ENCODE results near the gene CMIP.

CMIP gene

GRCh38 chr16:81471882-81472281 is 27.3 kb downstream of the CMIP start:
- H3K4me3 ChIP-seq (ENCODE audit: low read length) = no peak overlapping the region
- no peak for DNase-seq (ENCODE audit: low read depth, low spot score)

GRCh38 chr16:81472391-81472790 is 27.8 kb downstream of the CMIP start:
- no peak for DNase-seq (ENCODE audit: low read depth, low spot score)
- H3K4me3 ChIP-seq (ENCODE audit: low read length) = no peak overlapping the region

GRCh38 chr16:81473066-81473488 is 28.5 kb downstream of the CMIP start:
- DNase-seq (ENCODE audit: low read depth, low spot score) = no peak
- H3K4me3 ChIP-seq (ENCODE audit: low read length) = no peak overlapping the region

- no peak overlapping the region for H3K4me3 ChIP-seq (ENCODE audit: low read length)
- no peak for DNase-seq (ENCODE audit: low read depth, low spot score)
Measured at GRCh38 chr16:81473558-81473957, 28.9 kb downstream of the CMIP start.

GRCh38 chr16:81473969-81474959 is 29.7 kb downstream of the CMIP start:
- H3K4me3 ChIP-seq (ENCODE audit: low read length) = no peak overlapping the region
- no peak for DNase-seq (ENCODE audit: low read depth, low spot score)

- no peak for DNase-seq (ENCODE audit: low read depth, low spot score)
- H3K4me3 ChIP-seq (ENCODE audit: low read length) = no peak overlapping the region
Measured at GRCh38 chr16:81477697-81478693, 33.4 kb downstream of the CMIP start.

DNA sequence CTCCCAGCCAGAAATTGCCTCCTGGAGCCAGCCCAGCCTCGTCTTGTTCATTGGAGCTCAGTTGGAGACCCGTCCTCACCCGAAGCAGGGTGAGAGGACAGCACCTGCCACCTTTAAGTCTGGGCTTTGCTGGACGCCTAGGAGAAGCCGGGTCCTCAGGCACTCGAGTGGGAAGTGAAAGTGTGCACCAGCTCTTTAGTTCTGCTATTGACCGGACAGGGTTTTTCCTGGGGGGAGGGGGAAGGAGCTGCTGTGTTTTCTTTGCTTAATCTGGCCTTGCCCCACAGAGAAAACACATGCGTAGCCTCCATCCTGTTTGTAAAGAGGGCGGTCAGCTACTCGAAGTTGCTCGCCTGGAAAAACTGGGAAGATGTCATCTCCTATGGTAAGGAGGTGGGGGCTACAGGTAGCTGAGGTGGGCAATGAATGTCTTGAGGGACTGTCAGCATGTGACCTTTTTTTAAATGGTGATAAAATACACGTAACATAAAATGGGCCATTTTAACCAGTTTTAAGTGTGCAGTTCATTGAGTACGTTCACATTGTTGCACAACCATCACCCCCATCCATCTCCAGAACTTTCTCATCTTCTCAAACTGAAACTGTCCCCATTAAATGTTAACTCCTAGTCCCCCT is 34.4 kb downstream of the CMIP start:
- DNase-seq (ENCODE audit: low read depth, low spot score) = no peak
- no peak overlapping the region for H3K4me3 ChIP-seq (ENCODE audit: low read length)

DNA sequence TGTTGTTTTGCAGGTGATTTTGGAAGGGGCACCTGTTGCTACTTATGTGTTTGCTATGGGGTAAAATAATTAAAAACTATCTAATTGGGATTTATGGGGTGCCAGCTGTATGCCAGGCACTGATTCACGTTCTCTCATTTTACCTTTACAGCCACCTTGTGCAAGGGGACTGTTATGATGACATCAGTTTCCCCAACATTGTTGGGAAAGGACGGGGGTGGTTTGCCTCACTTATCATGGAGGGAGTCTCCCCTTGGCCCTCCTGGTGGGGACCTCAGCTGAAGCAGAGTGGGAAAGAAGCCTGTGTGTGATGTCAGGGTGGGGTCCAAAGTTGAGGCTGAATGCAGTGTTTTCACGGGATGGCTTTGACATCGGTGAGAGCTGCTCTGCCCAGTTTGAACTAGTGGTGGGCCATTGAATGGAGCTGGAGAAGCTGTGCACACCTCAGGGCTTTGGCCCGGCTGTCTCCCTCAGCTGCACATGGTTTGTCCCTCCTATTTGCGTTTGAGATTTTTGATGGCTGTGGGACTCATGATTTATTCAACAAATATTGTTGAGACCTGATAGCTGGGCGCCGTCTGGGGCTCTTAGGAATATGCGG is 36.1 kb downstream of the CMIP start:
- H3K4me3 ChIP-seq (ENCODE audit: low read length) = no peak overlapping the region
- no peak for DNase-seq (ENCODE audit: low read depth, low spot score)

DNA sequence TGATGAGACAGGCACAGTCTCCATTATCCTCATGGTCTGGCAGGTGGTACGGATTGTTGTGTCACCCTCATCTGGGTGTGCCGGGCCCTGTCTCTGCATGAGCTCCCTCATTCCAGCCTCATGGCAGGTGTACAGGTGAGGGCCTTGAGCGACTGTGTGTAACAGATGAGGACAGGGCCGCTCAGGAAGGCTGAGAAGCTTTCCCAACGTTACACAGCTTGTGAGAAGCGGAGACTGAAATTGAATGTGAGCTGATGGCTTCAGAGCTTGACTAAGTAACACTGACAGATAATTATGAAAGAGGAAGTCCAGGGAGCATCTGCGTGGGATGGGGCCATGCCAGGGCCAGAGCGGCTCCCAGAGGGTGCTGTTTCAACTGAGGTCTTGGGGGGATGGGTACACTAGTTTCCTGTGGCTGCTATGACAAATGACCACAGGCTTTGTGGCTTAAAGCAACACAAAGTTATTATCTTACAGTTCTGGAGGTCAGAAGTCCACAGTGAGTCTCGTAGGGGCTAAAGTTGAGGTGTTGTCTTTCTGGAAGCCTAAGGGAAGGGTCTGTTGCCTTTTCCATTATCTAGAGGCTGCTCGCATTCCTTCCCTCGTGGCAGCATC is 36.7 kb downstream of the CMIP start:
- no peak for DNase-seq (ENCODE audit: low read depth, low spot score)
- no peak overlapping the region for H3K4me3 ChIP-seq (ENCODE audit: low read length)

DNA sequence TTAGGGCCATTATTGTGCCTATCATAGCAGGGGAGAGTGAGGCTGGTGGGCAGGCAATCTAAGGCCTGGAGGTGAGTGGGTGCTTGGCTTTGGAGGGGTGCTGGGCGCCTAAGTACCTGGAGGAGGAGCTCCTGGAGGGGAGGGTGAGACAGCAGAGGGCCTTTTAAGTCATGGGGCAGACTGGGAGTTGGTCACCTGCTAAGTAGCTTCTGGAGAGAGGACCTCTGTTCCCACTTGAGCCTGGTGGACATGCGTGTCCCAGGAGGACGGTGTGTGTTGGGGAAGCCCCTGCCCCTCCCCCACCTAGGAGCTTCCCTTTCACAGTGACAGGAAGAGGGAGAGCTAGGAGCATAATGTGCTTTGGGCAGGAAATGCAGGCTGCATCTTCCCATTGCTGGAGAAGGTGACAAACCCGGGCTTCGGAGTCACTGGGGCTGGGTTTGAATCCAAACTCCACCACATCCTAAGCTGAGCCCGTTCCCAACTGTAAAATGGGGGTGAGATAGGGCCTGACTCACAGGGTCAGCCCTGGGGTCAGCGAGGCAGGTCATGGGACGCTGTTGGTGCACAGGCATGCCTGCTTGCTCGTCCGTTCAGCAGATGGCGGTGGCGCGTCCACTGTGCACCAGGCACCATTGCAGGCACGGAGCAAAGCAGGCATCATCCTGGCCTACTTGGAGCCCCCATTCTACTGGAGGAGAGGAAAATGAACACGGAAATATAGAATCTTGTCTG is 37.9 kb downstream of the CMIP start:
- H3K4me3 ChIP-seq (ENCODE audit: low read length) = no peak overlapping the region
- no peak for DNase-seq (ENCODE audit: low read depth, low spot score)

DNA sequence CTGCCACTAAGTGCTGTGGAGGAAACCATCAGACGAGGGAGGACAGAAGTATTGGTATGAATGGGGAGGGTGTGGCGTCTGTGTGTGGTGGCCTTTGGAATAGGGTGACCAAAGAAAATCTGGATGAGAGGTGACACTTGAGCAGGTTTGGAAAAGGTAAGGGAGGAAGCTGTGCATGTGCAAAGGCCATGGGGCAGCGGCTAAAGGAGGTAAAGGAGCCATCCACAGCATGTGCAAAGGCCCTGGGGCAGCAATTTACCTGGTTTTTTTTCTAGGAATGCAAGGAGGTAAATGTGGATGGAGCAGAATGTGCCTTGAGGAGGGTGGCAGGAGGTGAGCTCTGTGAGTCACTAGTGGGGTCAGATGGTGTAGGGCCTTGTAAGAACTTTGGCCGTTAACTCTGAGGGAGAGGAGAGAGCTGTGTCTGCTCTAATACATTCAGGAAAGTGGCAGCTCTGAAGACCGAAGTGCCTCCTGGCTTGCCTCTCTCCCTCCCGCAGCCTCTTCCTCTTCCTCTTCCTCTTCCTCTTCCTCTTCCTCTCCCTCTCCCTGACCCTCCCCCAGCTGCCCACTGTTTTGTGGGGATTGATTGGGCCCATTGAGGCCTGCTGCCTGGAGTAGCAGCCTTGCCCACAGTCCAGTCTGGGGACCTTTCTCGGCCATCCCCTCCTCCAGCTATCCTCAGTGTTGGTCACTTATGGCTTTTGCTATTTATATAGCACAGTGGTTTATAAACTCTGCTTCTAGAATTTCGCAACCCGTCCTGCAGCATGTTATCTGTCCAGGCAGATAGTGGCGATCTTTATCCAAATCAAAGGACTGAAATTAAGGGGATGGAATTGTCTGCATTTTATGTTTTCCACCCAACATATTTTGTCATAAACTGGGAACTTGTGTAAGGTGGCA is 38.7 kb downstream of the CMIP start:
- no peak overlapping the region for H3K4me3 ChIP-seq (ENCODE audit: low read length)
- DNase-seq (ENCODE audit: low read depth, low spot score) = no peak

DNA sequence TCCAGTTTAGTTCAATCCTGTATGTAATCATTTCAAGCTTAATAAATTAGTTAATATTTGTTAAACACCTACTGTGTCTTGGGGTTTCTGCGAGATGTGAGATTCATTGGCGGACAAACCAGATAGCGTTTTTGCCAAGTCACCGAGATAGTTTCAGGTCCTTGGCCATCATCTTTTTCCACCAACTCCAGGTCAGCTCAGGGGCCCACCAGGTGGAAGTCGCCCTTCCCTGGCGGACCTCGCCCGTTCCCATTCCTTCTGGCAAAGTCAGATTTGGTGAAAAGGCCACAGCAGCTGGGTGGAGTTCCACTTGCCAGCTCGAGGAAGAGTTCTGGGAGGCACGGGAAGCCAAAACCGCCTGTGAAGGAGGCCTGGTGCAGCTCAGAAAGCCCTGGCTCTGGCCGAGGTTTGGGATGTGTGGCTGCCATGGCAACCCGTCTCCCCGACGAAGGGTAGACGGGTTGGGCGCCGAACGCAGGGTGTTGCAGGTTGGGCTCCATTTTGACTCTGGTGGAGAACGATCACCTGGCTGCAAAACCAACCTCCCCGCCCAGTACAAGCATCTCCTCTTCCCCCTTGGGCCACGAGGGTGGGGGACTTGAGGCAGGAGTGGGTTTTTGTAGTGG is 39.5 kb downstream of the CMIP start:
- no peak overlapping the region for H3K4me3 ChIP-seq (ENCODE audit: low read length)
- DNase-seq (ENCODE audit: low read depth, low spot score) = no peak

- no peak for DNase-seq (ENCODE audit: low read depth, low spot score)
- H3K4me3 ChIP-seq (ENCODE audit: low read length) = no peak overlapping the region
Measured at GRCh38 chr16:81484908-81485624, 40.5 kb downstream of the CMIP start.

DNA sequence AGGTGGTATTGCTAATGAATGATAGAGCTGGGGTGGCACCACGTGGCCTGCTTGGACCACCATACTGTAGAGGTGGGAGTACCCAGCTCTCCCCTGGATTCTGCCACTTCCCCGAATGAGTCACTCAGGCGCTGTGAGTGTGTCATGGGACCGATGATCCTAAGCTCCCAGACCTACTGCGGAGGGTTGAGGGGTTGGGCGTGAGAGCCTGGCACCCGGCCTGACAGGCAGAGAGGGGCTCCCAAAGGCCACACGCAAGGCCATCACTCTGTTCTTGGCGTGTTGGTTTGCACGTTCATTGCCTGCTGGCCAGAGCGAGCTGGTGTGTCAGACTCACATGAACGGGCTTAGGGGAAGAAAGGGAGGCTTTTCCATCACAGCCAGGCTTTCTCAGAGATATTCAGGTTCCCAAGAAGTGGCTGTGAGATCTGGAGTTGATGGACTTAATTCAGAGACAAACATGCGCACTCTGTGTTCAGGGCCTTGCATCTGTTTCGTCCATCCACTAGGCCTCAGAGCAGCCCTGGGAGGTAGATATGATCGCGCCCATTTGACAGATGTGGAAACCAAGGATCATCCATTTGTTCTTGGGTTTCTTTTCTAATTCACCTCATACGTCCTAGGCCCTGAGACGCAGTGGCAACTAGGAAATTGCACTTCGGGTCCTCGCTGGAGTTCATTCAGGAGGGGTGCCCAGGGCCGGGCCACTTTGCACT is 41.4 kb downstream of the CMIP start:
- no peak for DNase-seq (ENCODE audit: low read depth, low spot score)
- no peak overlapping the region for H3K4me3 ChIP-seq (ENCODE audit: low read length)

DNA sequence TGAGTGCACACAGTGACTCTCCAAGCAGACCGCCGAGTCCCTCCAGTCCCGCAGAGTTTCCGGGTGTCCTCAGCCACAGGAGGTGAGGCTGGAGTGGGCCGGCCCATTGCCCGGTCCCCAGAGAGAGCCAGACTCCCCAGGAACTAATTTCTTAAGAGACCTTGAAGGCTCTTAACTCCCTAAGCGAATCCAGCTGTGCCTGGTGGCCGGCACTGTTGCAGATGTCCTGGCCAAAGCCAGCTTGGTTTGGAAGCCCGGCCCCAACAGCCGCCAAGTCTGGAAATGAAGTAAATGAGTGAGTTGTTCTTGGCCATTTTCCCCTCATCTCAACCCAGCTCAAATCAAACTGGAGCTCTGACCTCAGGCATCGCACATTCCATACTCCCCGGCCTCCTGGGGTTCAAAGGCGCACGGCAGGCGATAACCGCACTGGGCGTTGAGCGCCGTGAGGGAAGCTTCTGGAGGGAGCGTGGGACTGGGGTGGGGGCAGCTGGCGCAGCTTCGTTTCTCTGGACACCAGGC is 42.0 kb downstream of the CMIP start:
- no peak for DNase-seq (ENCODE audit: low read depth, low spot score)
- H3K4me3 ChIP-seq (ENCODE audit: low read length) = no peak overlapping the region
